Prostate gland (tissue), 2 donors: ENCODE results near the gene DHX34.

Experiments used
- POLR2A ChIP-seq: fragments of 450-650 bp; IDR thresholded peaks from one replicate; pipeline ENCODE4 v1.6.1; 2016; ENCODE audit warnings: antibody characterized with exemption, mild to moderate bottlenecking
- TF ChIP-seq, protein P1 (sequence below), 4 experiments: fragments of 200-600 bp in 2 of 4; fragments of 450-650 bp in 2 of 4; sonication (generic) in 2 of 4; IDR thresholded peaks; 1 replicate in 3 of 4; 2 replicates in 1 of 4; pipeline ENCODE4 v1.5.1; 2016 to 2019; ENCODE audit warnings: antibody characterized with exemption in 4 of 4, mild to moderate bottlenecking in 2 of 4, moderate library complexity in 2 of 4

DNA sequence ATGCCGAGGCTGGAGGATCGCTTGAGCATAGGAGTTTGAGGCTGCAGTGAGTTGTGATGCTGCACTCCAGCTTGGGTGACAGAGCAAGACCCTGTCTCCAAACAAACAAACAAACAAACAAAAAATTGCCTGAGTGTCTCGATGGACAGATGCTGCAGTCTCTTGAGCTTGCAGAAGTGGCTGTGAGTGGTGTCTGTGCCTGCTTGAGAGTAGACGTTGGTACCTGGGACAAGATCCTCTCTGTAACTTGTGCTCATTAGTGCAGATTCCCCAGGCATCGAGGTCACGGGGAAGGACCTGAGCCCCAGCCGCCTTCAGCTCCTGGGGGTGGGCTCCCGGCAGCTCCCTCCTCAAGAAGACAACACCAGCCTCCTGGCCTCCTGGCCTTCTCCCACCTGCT, 25.7 kb upstream of the DHX34 start:
- TF ChIP-seq, protein P1, sequence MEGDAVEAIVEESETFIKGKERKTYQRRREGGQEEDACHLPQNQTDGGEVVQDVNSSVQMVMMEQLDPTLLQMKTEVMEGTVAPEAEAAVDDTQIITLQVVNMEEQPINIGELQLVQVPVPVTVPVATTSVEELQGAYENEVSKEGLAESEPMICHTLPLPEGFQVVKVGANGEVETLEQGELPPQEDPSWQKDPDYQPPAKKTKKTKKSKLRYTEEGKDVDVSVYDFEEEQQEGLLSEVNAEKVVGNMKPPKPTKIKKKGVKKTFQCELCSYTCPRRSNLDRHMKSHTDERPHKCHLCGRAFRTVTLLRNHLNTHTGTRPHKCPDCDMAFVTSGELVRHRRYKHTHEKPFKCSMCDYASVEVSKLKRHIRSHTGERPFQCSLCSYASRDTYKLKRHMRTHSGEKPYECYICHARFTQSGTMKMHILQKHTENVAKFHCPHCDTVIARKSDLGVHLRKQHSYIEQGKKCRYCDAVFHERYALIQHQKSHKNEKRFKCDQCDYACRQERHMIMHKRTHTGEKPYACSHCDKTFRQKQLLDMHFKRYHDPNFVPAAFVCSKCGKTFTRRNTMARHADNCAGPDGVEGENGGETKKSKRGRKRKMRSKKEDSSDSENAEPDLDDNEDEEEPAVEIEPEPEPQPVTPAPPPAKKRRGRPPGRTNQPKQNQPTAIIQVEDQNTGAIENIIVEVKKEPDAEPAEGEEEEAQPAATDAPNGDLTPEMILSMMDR (IDR thresholded peaks at IDR 0.05): no peak
- TF ChIP-seq POLR2A: no peak
